SU-DHL-6 (cell line): ENCODE data around the gene TRAPPC5.

Experiments
- H2AFZ ChIP-seq: fragments of 200-600 bp; sonication (generic); 2 replicates; pipeline ENCODE4 v1.6.1; 2014; ENCODE audit warnings: low read depth, mild to moderate bottlenecking, moderate library complexity, mixed read lengths, antibody characterized with exemption, low read length; ENCODE audit not compliant: severe bottlenecking
- H3F3A ChIP-seq: fragments of 200-600 bp; shearing (Covaris generic); 2 replicates; pipeline ENCODE4 v1.6.0; 2016; ENCODE audit warnings: antibody characterized with exemption, mild to moderate bottlenecking; ENCODE audit not compliant: insufficient read depth
- H3K27ac ChIP-seq: fragments of 200-600 bp; sonication (generic); 2 replicates; pipeline ENCODE4 v1.5.1; 2016; ENCODE audit warnings: low read depth, mild to moderate bottlenecking, low read length, moderate library complexity, mixed read lengths
- H3K27me3 ChIP-seq: fragments of 200-600 bp; sonication (generic), shearing (Covaris generic); 2 replicates; pipeline ENCODE4 v1.6.0; 2014; ENCODE audit warnings: mild to moderate bottlenecking, low read length
- H3K36me3 ChIP-seq: fragments of 200-600 bp; sonication (generic); 2 replicates; pipeline ENCODE4 v1.6.1; 2014; ENCODE audit warnings: mild to moderate bottlenecking, low read length, mixed read lengths
- H3K4me2 ChIP-seq: fragments of 300-600, 200-600 bp; shearing (Covaris generic), sonication (generic); 2 replicates; pipeline ENCODE4 v1.6.0; 2014; ENCODE audit warnings: low read length, low read depth, mild to moderate bottlenecking; ENCODE audit not compliant: poor library complexity, severe bottlenecking
- H3K4me3 ChIP-seq: fragments of 200-600 bp; sonication (generic); 2 replicates; pipeline ENCODE4 v1.5.1; 2014; ENCODE audit warnings: antibody characterized with exemption, low read length, mild to moderate bottlenecking, mixed read lengths; ENCODE audit not compliant: insufficient read depth, poor library complexity, severe bottlenecking
- H3K79me2 ChIP-seq: fragments of 200-600 bp; sonication (generic); 2 replicates; pipeline ENCODE4 v1.6.1; 2014; ENCODE audit warnings: mild to moderate bottlenecking, low read length, moderate library complexity; ENCODE audit not compliant: insufficient read depth
- H3K9ac ChIP-seq: fragments of 200-600 bp; sonication (generic); 2 replicates; pipeline ENCODE4 v1.7.0; 2014; ENCODE audit warnings: mild to moderate bottlenecking, low read length
- H3K9me2 ChIP-seq: fragments of 200-600 bp; sonication (generic); replicated peaks from 2 replicates; pipeline ENCODE4 v1.6.1; 2014; ENCODE audit warnings: low read length; ENCODE audit not compliant: insufficient read depth
- H3K9me3 ChIP-seq: fragments of 200-600 bp; sonication (generic); 2 replicates; pipeline ENCODE4 v1.6.1; 2014; ENCODE audit warnings: low read length, mixed read lengths; ENCODE audit not compliant: insufficient read depth
- H4K20me1 ChIP-seq: fragments of 200-600 bp; sonication (generic); 2 replicates; pipeline ENCODE4 v1.6.1; 2014; ENCODE audit warnings: low read depth, mild to moderate bottlenecking, antibody characterized with exemption, low read length, moderate library complexity, mixed read lengths
- CTCF ChIP-seq: fragments of 200-600 bp; sonication (generic); IDR thresholded peaks from one replicate; pipeline ENCODE4 v1.5.1; 2017; ENCODE audit warnings: antibody characterized with exemption, mild to moderate bottlenecking, low read length, moderate library complexity; ENCODE audit not compliant: insufficient read depth, poor library complexity, severe bottlenecking
- EZH2phosphoT487 ChIP-seq: fragments of 200-600 bp; sonication (generic), shearing (Covaris generic); conservative IDR thresholded peaks from 2 replicates; pipeline ENCODE4 v1.6.1; 2018; ENCODE audit warnings: mild to moderate bottlenecking, antibody characterized with exemption, low read length, moderate library complexity, mixed read lengths

The TRAPPC5 gene

DNA sequence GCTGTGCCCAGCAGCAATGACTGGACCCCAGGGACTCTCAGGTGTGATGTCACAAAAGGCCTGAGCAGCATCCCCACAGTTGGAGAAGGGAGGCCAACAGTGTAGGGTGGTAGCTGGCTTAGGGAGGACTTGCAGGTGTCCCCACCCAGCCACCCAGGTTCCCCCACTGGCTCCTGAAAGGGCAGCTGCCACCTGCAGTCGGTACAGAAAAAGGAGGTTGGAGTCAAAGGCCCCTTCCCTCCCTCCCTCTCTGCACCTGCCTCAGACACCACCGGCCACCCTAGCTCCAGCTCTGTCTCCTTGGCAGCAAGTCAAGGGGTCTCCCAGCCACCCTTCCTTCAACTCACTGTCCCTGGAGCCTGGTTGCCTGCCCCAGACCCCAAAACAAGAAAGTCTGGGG, 46.9 kb upstream of the TRAPPC5 start, which contains the start of gene PCP2:
Gene PCP2 (minus strand): TSS at position 22 of the 400 bp plus-strand sequence. CDS start 262 bp downstream, outside the sequence.
- Histone ChIP-seq H3K9ac (no peak within 1 kb of the TSS), H4K20me1 (no peaks in the 10 kb centered on the region), H2AFZ (no peak within 1 kb of the TSS), H3K79me2 (peaks cover 26% of the 10 kb centered on the region), H3K27ac (no peak within 1 kb of the TSS), H3K27me3 (no peaks in the 10 kb centered on the region), H3K4me2 (no peak within 1 kb of the TSS), H3K9me3 (no peaks in the 10 kb centered on the region), H3K36me3 (no peaks in the 10 kb centered on the region), H3K9me2 (no peaks in the 10 kb centered on the region), H3F3A (no peaks in the 10 kb centered on the region), H3K4me3 (no peak within 1 kb of the TSS)
- TF ChIP-seq EZH2phosphoT487 (no peak), CTCF (no peak)

DNA sequence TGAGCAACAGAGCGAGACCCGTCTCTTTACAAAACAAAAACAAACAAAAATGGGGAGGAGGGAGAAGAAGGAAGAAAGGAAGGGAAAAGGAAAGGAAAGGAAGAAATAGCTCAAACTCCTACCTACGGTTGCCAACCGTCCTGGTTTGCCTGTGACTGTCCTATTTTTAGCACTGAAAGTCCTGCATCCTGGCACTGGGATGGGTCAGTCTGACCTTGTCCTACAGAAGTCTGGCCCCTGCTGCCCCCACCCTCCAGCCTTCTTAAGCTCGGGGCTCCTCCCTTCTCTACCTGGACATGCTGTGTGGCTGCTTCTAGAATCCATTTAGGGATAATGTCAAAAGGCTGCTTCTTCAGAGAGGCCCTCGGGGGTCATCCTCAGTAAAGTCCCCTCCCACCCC, 45.0 kb upstream of the TRAPPC5 start:
- H3K9ac ChIP-seq: no peak overlapping the region
- no peaks in the 10 kb centered on the region for H3K9me2 ChIP-seq
- H3K4me2 ChIP-seq: no peak overlapping the region

GRCh38 chr19:7636317-7636690, 44.3 kb upstream of the TRAPPC5 start:
- TF ChIP-seq EZH2phosphoT487: no peak
- H3K4me2 ChIP-seq: peak overlapping the region; percentile 80
- H3K9me3 ChIP-seq: no peaks in the 10 kb centered on the region
- no peak overlapping the region for H3K9ac ChIP-seq
- no peaks in the 10 kb centered on the region for H3K36me3 ChIP-seq
- no peaks in the 10 kb centered on the region for H3K9me2 ChIP-seq
- no peak overlapping the region for H3K4me3 ChIP-seq
- no peaks in the 10 kb centered on the region for H4K20me1 ChIP-seq
- no peak overlapping the region for H3K27ac ChIP-seq
- peak overlapping the region; percentile 71 for H2AFZ ChIP-seq
- H3K27me3 ChIP-seq: no peaks in the 10 kb centered on the region
- no peaks in the 10 kb centered on the region for H3F3A ChIP-seq
- 0 out of 2 replicates have a peak, but pooled peaks cover 7% of the 10 kb centered on the region for H3K79me2 ChIP-seq

More for the DNA sequence above, 45.0 kb upstream of the TRAPPC5 start:
- Histone ChIP-seq H2AFZ (no peak overlapping the region), H3F3A (no peaks in the 10 kb centered on the region), H3K27ac (no peak overlapping the region), H4K20me1 (no peaks in the 10 kb centered on the region), H3K79me2 (peaks cover 9% of the 10 kb centered on the region), H3K27me3 (no peaks in the 10 kb centered on the region), H3K4me3 (no peak overlapping the region), H3K9me3 (no peaks in the 10 kb centered on the region), H3K36me3 (no peaks in the 10 kb centered on the region)
- TF ChIP-seq EZH2phosphoT487: no peak
- no peak for TF ChIP-seq CTCF

DNA sequence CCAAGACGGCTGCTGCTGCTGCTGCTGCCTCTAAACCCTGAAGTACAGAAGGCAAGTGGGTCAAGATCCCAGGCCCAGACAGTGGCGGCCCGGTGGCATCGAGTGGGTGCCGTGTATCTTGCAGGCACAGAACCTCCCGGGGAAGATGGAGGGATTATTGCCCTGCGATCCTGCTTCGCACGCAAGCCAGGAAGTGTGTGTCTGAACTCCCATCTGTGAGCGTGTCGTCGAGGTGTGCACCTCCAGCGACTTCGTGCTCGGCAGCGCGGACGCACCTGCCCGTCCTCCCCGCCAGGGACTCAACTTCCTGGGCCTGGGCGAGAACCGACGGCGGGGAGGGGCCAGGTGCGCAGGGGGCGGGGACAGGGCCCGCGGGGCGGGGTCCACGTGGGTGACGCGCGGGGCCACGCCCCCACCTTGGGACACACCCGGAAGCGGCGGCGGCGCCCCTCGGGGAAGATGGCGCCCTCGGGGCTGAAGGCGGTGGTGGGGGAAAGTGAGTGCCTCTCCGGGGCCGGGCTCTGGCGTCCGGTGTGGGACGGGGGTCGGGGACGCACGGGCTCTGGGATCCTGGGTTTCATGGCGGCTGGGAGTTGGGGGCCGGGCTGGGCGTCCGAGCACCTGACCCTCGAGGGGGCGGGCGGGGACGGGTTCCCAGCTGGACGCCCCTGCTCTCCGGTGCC, 43.8 kb upstream of the TRAPPC5 start, which contains the start of gene STXBP2:
Gene STXBP2 (plus strand): TSS at position 420 of the 683 bp plus-strand sequence. CDS start 40 bp downstream, at position 460.
- H2AFZ ChIP-seq: peak within 1 kb of the TSS; percentile 71
- H4K20me1 ChIP-seq: no peaks in the 10 kb centered on the region
- H3K27ac ChIP-seq: peak within 1 kb of the TSS; percentile 37
- peak within 1 kb of the TSS; percentile 91 for H3K4me3 ChIP-seq
- no peaks in the 10 kb centered on the region for H3K9me2 ChIP-seq
- TF ChIP-seq EZH2phosphoT487: no peak
- TF ChIP-seq CTCF: no peak
- peak within 1 kb of the TSS; percentile 89 for H3K9ac ChIP-seq
- no peaks in the 10 kb centered on the region for H3F3A ChIP-seq
- H3K27me3 ChIP-seq: no peaks in the 10 kb centered on the region
- no peaks in the 10 kb centered on the region for H3K9me3 ChIP-seq
- 0 out of 2 replicates have a peak, but pooled peaks cover 7% of the 10 kb centered on the region for H3K79me2 ChIP-seq
- no peaks in the 10 kb centered on the region for H3K36me3 ChIP-seq
- peak within 1 kb of the TSS; percentile 80 for H3K4me2 ChIP-seq
